Measurements from ENCODE around the gene LRRC72.

LRRC72 gene

GRCh38 chr7:16493266-16493665, 33.4 kb upstream of the LRRC72 start:
- Histone ChIP-seq H3K27me3 (replicated peaks; ENCODE audit: insufficient read depth, low read length) (no peaks in the 10 kb centered on the region), H4K20me1 (ENCODE audit: insufficient read depth, low read length) (no peaks in the 10 kb centered on the region), H3F3A (ENCODE audit: insufficient read depth, low read length) (no peaks in the 10 kb centered on the region), H3K9me2 (replicated peaks; ENCODE audit: insufficient read depth, low read length) (no peaks in the 10 kb centered on the region), H3K9me3 (replicated peaks; ENCODE audit: insufficient read depth, low read length) (no peaks in the 10 kb centered on the region), H3K4me1 (ENCODE audit: low read length) (no peaks in the 10 kb centered on the region), H2AFZ (ENCODE audit: low read length) (no peak overlapping the region), H3K4me3 (ENCODE audit: low read length) (no peak overlapping the region), H3K36me3 (replicated peaks; ENCODE audit: insufficient read depth, low read length) (no peaks in the 10 kb centered on the region), H3K79me2 (ENCODE audit: low read length) (no peaks in the 10 kb centered on the region), H3K27ac (ENCODE audit: low read length) (no peak overlapping the region), H3K4me2 (ENCODE audit: low read depth, low read length) (no peak overlapping the region), H3K9ac (ENCODE audit: low read length) (no peak overlapping the region)
- DNase-seq: no peak
- TF ChIP-seq EZH2phosphoT487 (IDR thresholded peaks at IDR 0.05; ENCODE audit: low read length): no peak
- TF ChIP-seq EZH2 (optimal IDR thresholded peaks at IDR 0.05; ENCODE audit: low read depth, low read length): no peak
- TF ChIP-seq CTCF (IDR thresholded peaks at IDR 0.05; ENCODE audit: low read length): no peak

- Histone ChIP-seq H3K4me1 (ENCODE audit: low read length) (no peaks in the 10 kb centered on the region), H3K9ac (ENCODE audit: low read length) (no peak overlapping the region), H3K27me3 (replicated peaks; ENCODE audit: insufficient read depth, low read length) (no peaks in the 10 kb centered on the region), H3K4me3 (ENCODE audit: low read length) (no peak overlapping the region), H3K79me2 (ENCODE audit: low read length) (no peaks in the 10 kb centered on the region), H3K9me3 (replicated peaks; ENCODE audit: insufficient read depth, low read length) (no peaks in the 10 kb centered on the region), H3F3A (ENCODE audit: insufficient read depth, low read length) (no peaks in the 10 kb centered on the region), H3K4me2 (ENCODE audit: low read depth, low read length) (no peak overlapping the region), H3K36me3 (replicated peaks; ENCODE audit: insufficient read depth, low read length) (no peaks in the 10 kb centered on the region), H4K20me1 (ENCODE audit: insufficient read depth, low read length) (no peaks in the 10 kb centered on the region), H2AFZ (ENCODE audit: low read length) (no peak overlapping the region), H3K9me2 (replicated peaks; ENCODE audit: insufficient read depth, low read length) (no peaks in the 10 kb centered on the region), H3K27ac (ENCODE audit: low read length) (no peak overlapping the region)
- TF ChIP-seq EZH2 (optimal IDR thresholded peaks at IDR 0.05; ENCODE audit: low read depth, low read length) (no peak), CTCF (IDR thresholded peaks at IDR 0.05; ENCODE audit: low read length) (no peak), EZH2phosphoT487 (IDR thresholded peaks at IDR 0.05; ENCODE audit: low read length) (no peak)
- no peak for DNase-seq
These were observed 32.1 kb upstream of the LRRC72 start for GRCh38 chr7:16494551-16494950.

GRCh38 chr7:16494955-16495719, 31.5 kb upstream of the LRRC72 start:
- H3F3A ChIP-seq (ENCODE audit: insufficient read depth, low read length): no peaks in the 10 kb centered on the region
- no peak overlapping the region for H2AFZ ChIP-seq (ENCODE audit: low read length)
- H3K36me3 ChIP-seq (replicated peaks; ENCODE audit: insufficient read depth, low read length): no peaks in the 10 kb centered on the region
- no peaks in the 10 kb centered on the region for H3K79me2 ChIP-seq (ENCODE audit: low read length)
- H3K9me3 ChIP-seq (replicated peaks; ENCODE audit: insufficient read depth, low read length): no peaks in the 10 kb centered on the region
- no peak overlapping the region for H3K4me2 ChIP-seq (ENCODE audit: low read depth, low read length)
- DNase-seq: no peak
- no peaks in the 10 kb centered on the region for H3K27me3 ChIP-seq (replicated peaks; ENCODE audit: insufficient read depth, low read length)
- no peak overlapping the region for H3K4me3 ChIP-seq (ENCODE audit: low read length)
- H4K20me1 ChIP-seq (ENCODE audit: insufficient read depth, low read length): no peaks in the 10 kb centered on the region
- H3K9ac ChIP-seq (ENCODE audit: low read length): no peak overlapping the region
- no peaks in the 10 kb centered on the region for H3K4me1 ChIP-seq (ENCODE audit: low read length)
- no peak overlapping the region for H3K27ac ChIP-seq (ENCODE audit: low read length)
- TF ChIP-seq EZH2phosphoT487 (IDR thresholded peaks at IDR 0.05; ENCODE audit: low read length) (no peak), CTCF (IDR thresholded peaks at IDR 0.05; ENCODE audit: low read length) (no peak), EZH2 (optimal IDR thresholded peaks at IDR 0.05; ENCODE audit: low read depth, low read length) (no peak)
- no peaks in the 10 kb centered on the region for H3K9me2 ChIP-seq (replicated peaks; ENCODE audit: insufficient read depth, low read length)

Data from MM.1S (cell line).